Osteoblast (primary cell): ENCODE measurements around the gene INCENP. TPM values are rescaled to one million over a fixed set of nuclear protein-coding genes. Genes with fewer than 3 reads are reported as not detected.

Experiments used
- DNase-seq: peaks from one replicate; pipeline ENCODE4 v3.0.0; 2011; ENCODE audit warnings: low spot score, mixed read lengths; ENCODE audit not compliant: insufficient read length; ENCODE audit errors: missing footprints
- H2AFZ ChIP-seq: 2 replicates; pipeline ENCODE4 v1.6.0; 2011; ENCODE audit warnings: mild to moderate bottlenecking, low read length
- H3K27ac ChIP-seq: 2 replicates; pipeline ENCODE4 v1.5.1; 2011; ENCODE audit warnings: mild to moderate bottlenecking, low read depth, low read length, moderate library complexity
- H3K27me3 ChIP-seq: 2 replicates; pipeline ENCODE4 v1.6.0; 2012; ENCODE audit warnings: mild to moderate bottlenecking, control low read depth, inconsistent platforms, low read length, moderate library complexity; ENCODE audit not compliant: insufficient read depth
- H3K36me3 ChIP-seq: 2 replicates; pipeline ENCODE4 v1.5.1; 2011; ENCODE audit warnings: mild to moderate bottlenecking, low read length, control low read depth, moderate library complexity; ENCODE audit not compliant: insufficient read depth
- H3K4me1 ChIP-seq: 2 replicates; pipeline ENCODE4 v1.5.1; 2011; ENCODE audit warnings: mild to moderate bottlenecking, low read length, control low read depth, moderate library complexity; ENCODE audit not compliant: insufficient read depth
- H3K4me2 ChIP-seq: 2 replicates; pipeline ENCODE4 v1.6.0; 2011; ENCODE audit warnings: mild to moderate bottlenecking, low read length; ENCODE audit not compliant: insufficient read depth
- H3K4me3 ChIP-seq: fragments of 200-600 bp; sonication (generic); 3 replicates; pipeline ENCODE4 v1.5.1; 2012; ENCODE audit warnings: mild to moderate bottlenecking, low read length, inconsistent platforms; ENCODE audit not compliant: insufficient read depth
- H3K79me2 ChIP-seq: 2 replicates; pipeline ENCODE4 v1.6.0; 2012; ENCODE audit warnings: mild to moderate bottlenecking, low read length, control low read depth, inconsistent platforms; ENCODE audit not compliant: insufficient read depth
- H3K9me3 ChIP-seq: 2 replicates; pipeline ENCODE4 v1.5.1; 2011; ENCODE audit warnings: low read depth, low read length, control low read depth
- H4K20me1 ChIP-seq: 2 replicates; pipeline ENCODE4 v1.6.0; 2012; ENCODE audit warnings: mild to moderate bottlenecking, low read length, control low read depth; ENCODE audit not compliant: insufficient read depth
- CTCF ChIP-seq: IDR thresholded peaks from 2 replicates; pipeline ENCODE4 v1.5.1; 2011; ENCODE audit warnings: mild to moderate bottlenecking, low read depth, low read length, moderate library complexity; ENCODE audit errors: extremely low read depth
- total RNA-seq: library from RNA; depleted of rRNA; stranded (reverse); fragments of >200 nt; gene quantifications from 2 replicates; pipeline ENCODE4 v1.2.3, GENCODE V29; 2012

The INCENP gene
- total RNA-seq, 1 donor: 8.7 TPM

- Histone ChIP-seq H3K27me3 (no peaks in the 10 kb centered on the region), H3K4me3 (no peak overlapping the region), H4K20me1 (no peaks in the 10 kb centered on the region), H3K27ac (no peak overlapping the region), H3K4me2 (no peak overlapping the region), H3K4me1 (no peaks in the 10 kb centered on the region), H2AFZ (no peak overlapping the region), H3K79me2 (no peaks in the 10 kb centered on the region), H3K9me3 (no peaks in the 10 kb centered on the region), H3K36me3 (peaks cover 58% of the 10 kb centered on the region)
- TF ChIP-seq CTCF: no peak
- peak; percentile 26 for DNase-seq
These were observed 20.9 kb downstream of the INCENP start for GRCh38 chr11:62144641-62145255.

GRCh38 chr11:62145261-62145871 lies 21.6 kb downstream of the INCENP start:
- no peak for TF ChIP-seq CTCF
- no peaks in the 10 kb centered on the region for H3K9me3 ChIP-seq
- H3K79me2 ChIP-seq: no peaks in the 10 kb centered on the region
- DNase-seq: peak; percentile 35
- H3K27me3 ChIP-seq: no peaks in the 10 kb centered on the region
- peaks cover 60% of the 10 kb centered on the region for H3K36me3 ChIP-seq
- H3K4me1 ChIP-seq: no peaks in the 10 kb centered on the region
- no peak overlapping the region for H3K4me3 ChIP-seq
- H2AFZ ChIP-seq: no peak overlapping the region
- H3K27ac ChIP-seq: no peak overlapping the region
- no peak overlapping the region for H3K4me2 ChIP-seq
- no peaks in the 10 kb centered on the region for H4K20me1 ChIP-seq

GRCh38 chr11:62146476-62147200 lies 22.8 kb downstream of the INCENP start:
- no peak overlapping the region for H3K27ac ChIP-seq
- no peaks in the 10 kb centered on the region for H3K79me2 ChIP-seq
- no peaks in the 10 kb centered on the region for H3K4me1 ChIP-seq
- DNase-seq: peak; percentile 34
- H2AFZ ChIP-seq: no peak overlapping the region
- H4K20me1 ChIP-seq: no peaks in the 10 kb centered on the region
- TF ChIP-seq CTCF: no peak
- H3K9me3 ChIP-seq: no peaks in the 10 kb centered on the region
- H3K27me3 ChIP-seq: no peaks in the 10 kb centered on the region
- H3K36me3 ChIP-seq: peaks cover 54% of the 10 kb centered on the region
- no peak overlapping the region for H3K4me3 ChIP-seq
- no peak overlapping the region for H3K4me2 ChIP-seq

GRCh38 chr11:62147545-62147944 lies 23.7 kb downstream of the INCENP start:
- H3K79me2 ChIP-seq: no peaks in the 10 kb centered on the region
- no peaks in the 10 kb centered on the region for H3K9me3 ChIP-seq
- H3K27me3 ChIP-seq: no peaks in the 10 kb centered on the region
- no peak overlapping the region for H2AFZ ChIP-seq
- H3K4me3 ChIP-seq: no peak overlapping the region
- no peak overlapping the region for H3K27ac ChIP-seq
- no peaks in the 10 kb centered on the region for H3K4me1 ChIP-seq
- no peaks in the 10 kb centered on the region for H4K20me1 ChIP-seq
- peaks cover 52% of the 10 kb centered on the region for H3K36me3 ChIP-seq
- TF ChIP-seq CTCF: no peak
- DNase-seq: peak; percentile 23
- no peak overlapping the region for H3K4me2 ChIP-seq
